GM10266 (cell line): Measurements from ENCODE around the gene SCO1.
A peak's percentile ranks its signal among the peaks of the same experiment; 100 is the strongest.

Experiments
- DNase-seq: peaks from one replicate; pipeline ENCODE4 v3.0.0; 2012; ENCODE audit errors: extremely low spot score
- CTCF ChIP-seq: IDR thresholded peaks from 2 replicates; pipeline ENCODE4 v1.5.1; 2012; ENCODE audit warnings: mild to moderate bottlenecking, low read depth; ENCODE audit not compliant: control insufficient read depth, insufficient read depth; ENCODE audit errors: missing control alignments

SCO1 gene

GRCh38 chr17:10697092-10698081, at the start of gene SCO1, which contains the start of gene ADPRM:
TSS of gene SCO1 (minus strand) at chr17:10697533. CDS start at chr17:10697507, 26 bp downstream.
TSS of gene ADPRM (plus strand) at chr17:10697594. CDS start at chr17:10704927, 7,333 bp downstream.
- peak; percentile 49 for TF ChIP-seq CTCF
- DNase-seq, result peak; percentile 92

- DNase-seq, result no peak
Observed at GRCh38 chr17:10745231-10745630, 47.9 kb upstream of the SCO1 start.

GRCh38 chr17:10744501-10745000, 47.2 kb upstream of the SCO1 start:
- no peak for DNase-seq
- TF ChIP-seq CTCF, result no peak

More at GRCh38 chr17:10745231-10745630, 47.9 kb upstream of the SCO1 start:
- TF ChIP-seq CTCF, result no peak

- no peak for DNase-seq
- TF ChIP-seq CTCF, result no peak
Observed at GRCh38 chr17:10743316-10744009, 46.1 kb upstream of the SCO1 start.

GRCh38 chr17:10742431-10742830, 45.1 kb upstream of the SCO1 start:
- no peak for TF ChIP-seq CTCF
- DNase-seq, result no peak

- no peak for DNase-seq
- no peak for TF ChIP-seq CTCF
Observed at GRCh38 chr17:10741416-10742135, 44.2 kb upstream of the SCO1 start.
